Peyer's patch (tissue), 4 donors: ENCODE results near the gene SELL.
"Not testable (repeated sequence)": the region's sequence is repeated elsewhere in the genome, so short reads cannot be mapped to it uniquely, and the experiment has no call there.

ENCODE experiments used
- CTCF ChIP-seq, 6 experiments: fragments of 450-650 bp in 4 of 6; fragments of 200-600 bp in 2 of 6; sonication (generic) in 1 of 6; IDR thresholded peaks; one replicate each; pipeline ENCODE4 v1.5.1; 2017 to 2019; ENCODE audit warnings: antibody characterized with exemption in 6 of 6, mild to moderate bottlenecking in 3 of 6, moderate library complexity in 1 of 6
- POLR2A ChIP-seq, 2 donors: fragments of 450-650 bp; IDR thresholded peaks; one replicate each; pipeline ENCODE4 v1.5.1; 2017; ENCODE audit warnings: antibody characterized with exemption in 2 of 2, mild to moderate bottlenecking in 2 of 2, moderate library complexity in 2 of 2

GRCh38 chr1:169667699-169668596, 43.5 kb downstream of the SELL start:
- TF ChIP-seq POLR2A, CTCF (IDR thresholded peaks at IDR 0.05): not testable (repeated sequence)
